NK-92 (cell line): Measurements from ENCODE around the gene GYPC.
"Not testable (repeated sequence)": the region's sequence is repeated elsewhere in the genome, so short reads cannot be mapped to it uniquely, and the experiment has no call there.

Source experiments
- DNase-seq: peaks from one replicate; lab custom pipeline; 2025; ENCODE audit not compliant: unreplicated experiment; lab: John Stamatoyannopoulos, UW

The GYPC gene

DNA sequence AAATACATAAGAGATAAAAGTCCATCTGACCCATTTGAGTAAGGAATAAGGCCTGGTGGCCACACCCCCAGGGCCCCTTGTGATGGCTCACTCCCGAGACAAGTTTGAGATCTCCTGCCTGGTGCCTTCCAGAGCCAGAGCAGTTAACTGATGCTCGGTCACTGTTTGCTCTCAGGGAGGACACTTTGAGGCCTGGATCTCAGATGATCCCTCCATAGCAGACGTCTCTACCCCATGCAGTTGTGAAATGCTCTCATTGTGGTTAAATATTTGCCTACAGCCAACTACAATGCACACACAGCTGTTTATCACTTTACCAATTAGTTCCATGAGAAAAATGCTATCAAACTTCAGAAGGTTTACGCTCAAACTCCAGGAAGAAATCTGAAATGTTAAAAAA is 12.3 kb downstream of the GYPC start:
- DNase-seq: no peak

DNA sequence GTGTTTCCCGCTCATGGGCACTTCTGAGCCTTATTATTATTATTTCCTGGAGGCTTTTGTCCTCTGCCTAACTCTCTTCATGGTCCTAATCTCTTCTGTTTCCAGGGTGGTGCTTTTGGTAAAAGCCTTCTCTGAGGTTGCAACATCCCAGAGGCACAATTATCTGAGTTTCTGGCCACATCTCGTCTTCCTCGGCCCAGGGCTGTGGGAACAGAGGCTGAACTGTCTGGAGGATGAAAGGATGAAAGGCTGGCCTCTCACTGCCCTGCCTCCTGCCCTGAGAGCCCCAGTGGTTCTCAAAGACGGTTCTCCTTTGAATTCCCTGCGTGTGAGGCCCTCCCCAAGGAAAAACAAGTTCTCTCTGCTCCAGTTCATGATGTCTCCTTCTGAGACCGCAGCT is 13.8 kb downstream of the GYPC start:
- DNase-seq: no peak

- no peak for DNase-seq
Observed at GRCh38 chr2:126671488-126671887, 15.5 kb downstream of the GYPC start.

- DNase-seq: no peak
Observed at GRCh38 chr2:126672980-126673605, 17.1 kb downstream of the GYPC start.

DNA sequence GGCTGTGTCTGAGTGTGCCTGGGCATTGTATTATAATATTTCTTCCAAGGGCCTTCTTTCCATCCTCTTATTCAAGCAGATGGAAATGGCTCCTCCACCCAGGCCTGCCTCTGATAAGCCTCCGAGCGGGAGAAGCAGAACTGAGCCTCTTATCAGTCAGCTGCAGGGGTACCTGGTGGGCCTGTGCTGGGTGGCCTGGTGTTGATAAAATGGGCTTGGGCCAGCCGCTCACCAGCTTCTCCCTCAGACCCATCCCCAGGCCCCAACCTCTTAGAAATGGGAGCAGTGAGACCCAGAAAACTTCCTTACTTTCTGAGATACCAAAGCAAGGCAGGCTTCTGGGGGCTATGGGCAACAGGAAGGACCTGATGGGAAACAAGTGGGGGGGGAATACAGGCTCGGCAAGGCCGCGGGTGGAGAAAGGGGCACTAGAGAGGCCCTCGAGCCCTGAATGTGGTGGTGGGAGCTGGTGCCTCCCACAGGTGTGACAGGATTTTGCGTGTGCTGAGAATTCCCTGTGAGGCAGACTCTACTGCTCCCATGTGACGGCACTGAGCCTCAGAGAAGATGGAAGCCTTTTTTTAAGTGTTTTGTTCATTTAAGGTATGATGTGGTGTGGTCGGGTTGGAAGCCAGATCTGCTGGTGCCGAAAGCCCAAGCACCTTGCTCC is 18.3 kb downstream of the GYPC start:
- no peak for DNase-seq

- no peak for DNase-seq
Observed at GRCh38 chr2:126675637-126676036, 19.7 kb downstream of the GYPC start.

DNA sequence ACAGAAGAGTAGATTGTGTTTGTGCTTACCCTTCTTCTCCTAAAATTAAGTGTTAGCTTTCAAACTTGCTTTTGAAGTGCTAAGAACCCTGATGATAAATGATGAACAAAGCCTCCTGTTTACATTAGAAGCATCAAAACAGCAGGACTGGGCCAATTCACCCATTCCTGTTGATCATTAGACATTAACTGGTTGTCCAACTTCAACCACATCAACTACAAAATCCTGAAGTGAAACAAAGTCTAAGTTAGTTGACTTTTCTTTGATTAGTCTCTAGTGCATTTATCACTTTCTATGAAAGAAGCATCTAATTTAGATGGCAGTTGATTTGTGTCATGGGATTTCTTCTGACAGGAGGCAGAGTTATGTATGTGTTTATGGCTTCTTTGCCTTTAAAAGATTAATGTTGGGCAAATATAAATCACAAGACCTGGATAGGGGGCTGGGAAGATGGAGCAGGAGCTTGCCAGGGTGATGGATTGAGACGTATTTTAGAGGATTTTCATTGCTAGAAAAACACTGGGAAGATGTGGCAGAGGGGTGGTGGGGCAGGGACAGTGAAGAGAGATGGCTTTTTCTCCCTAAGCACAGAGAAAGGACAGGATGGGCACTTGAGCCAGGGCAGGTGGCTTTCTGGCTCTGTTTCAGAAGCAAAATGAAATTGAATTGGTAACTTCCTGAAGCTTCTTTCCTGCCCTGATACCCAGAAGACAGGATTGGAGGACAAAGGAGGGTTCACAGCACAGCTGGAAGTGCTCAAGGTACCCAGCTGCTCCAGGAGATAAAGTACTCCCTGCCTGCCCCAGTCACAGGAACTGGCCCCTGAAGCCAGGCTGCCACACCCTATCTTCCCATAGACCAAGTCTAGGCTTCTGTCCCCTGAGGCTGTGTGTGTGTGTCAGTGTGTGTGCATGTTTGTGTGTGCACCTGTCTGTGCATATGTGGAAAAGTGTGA is 20.5 kb downstream of the GYPC start:
- DNase-seq: no peak

GRCh38 chr2:126677176-126677538 is 21.2 kb downstream of the GYPC start:
- DNase-seq: no peak

- no peak for DNase-seq
Observed at GRCh38 chr2:126678269-126679065, 22.5 kb downstream of the GYPC start.

GRCh38 chr2:126679094-126679713 is 23.2 kb downstream of the GYPC start:
- DNase-seq: no peak

- no peak for DNase-seq
Observed at GRCh38 chr2:126681505-126681904, 25.5 kb downstream of the GYPC start.

- DNase-seq: no peak
Observed at GRCh38 chr2:126685629-126686028, 29.7 kb downstream of the GYPC start.

DNA sequence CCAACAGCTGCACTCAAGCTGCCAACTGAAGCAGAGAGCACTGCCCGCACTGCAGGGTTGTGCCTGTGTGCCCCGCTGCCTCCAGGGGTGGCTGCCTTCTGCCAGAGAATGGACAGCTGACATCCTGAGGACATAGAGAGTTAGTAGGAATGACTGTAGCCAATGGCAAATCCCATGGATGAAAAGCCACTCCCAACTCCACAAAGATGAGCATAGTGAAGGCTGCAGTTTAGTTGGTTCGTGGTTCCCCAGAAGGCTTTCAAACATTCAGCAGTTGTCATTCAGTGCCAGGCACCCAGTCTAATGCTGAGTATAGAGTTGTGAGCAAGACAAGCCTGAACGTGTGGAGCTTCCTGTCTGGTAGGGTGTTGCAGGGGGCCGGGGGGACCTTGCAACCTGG is 30.3 kb downstream of the GYPC start:
- DNase-seq: no peak

DNA sequence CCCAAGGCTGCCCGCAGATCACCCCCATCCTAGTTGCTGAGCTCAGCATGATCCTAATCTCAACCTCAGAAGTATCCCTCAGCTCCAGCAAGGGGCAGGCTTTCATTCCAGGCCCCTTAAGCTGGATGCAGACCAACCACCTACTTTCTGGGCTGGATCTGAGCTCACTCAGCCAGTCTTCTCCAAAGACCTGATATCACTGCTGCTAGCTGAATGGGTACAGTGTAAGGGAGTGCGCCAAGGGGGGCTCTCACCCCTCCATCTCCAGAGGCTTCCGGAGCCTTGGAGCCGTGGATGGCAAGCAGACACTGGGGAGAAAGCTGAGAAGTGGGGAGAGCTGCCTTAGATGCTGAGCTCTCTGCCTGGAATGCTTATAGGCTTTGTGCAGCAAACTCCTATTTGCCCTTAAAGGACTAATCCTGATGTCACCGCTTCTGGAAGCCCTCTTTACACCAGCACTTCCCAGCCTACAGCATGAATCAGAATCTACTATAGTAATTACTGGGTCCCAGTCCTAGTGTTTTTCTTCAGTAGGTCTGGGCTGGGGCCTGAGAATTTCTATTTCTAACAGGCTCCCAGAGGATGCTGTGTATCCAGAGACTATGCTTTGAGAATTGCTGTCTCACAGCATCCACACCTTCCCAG is 31.0 kb downstream of the GYPC start:
- DNase-seq: no peak

- no peak for DNase-seq
Observed at GRCh38 chr2:126687503-126687902, 31.5 kb downstream of the GYPC start.

GRCh38 chr2:126688594-126688993 is 32.6 kb downstream of the GYPC start:
- DNase-seq: not testable (repeated sequence)

- DNase-seq: not testable (repeated sequence)
Observed at GRCh38 chr2:126692241-126692640, 36.3 kb downstream of the GYPC start.

- not testable (repeated sequence) for DNase-seq
Observed at GRCh38 chr2:126692934-126693592, 37.1 kb downstream of the GYPC start.

GRCh38 chr2:126696644-126697520 is 40.9 kb downstream of the GYPC start:
- no peak for DNase-seq
